SK-N-SH treated with all-trans-retinoic acid at 6 μM for 48 hours (cell line): ENCODE results near the gene ARHGAP45.

Source experiments
- ATAC-seq: fragments of 200-7000 bp; cut with Tn5 transposase; 3 replicates; pipeline ENCODE4 v1.9.1; 2020; ENCODE audit warnings: mild to moderate bottlenecking, moderate library complexity
- ARNTL ChIP-seq: fragments of 450-650 bp; formaldehyde crosslinking; IDR thresholded peaks from 2 replicates; pipeline ENCODE4 v1.5.0; 2020; ENCODE audit warnings: low read depth, mild to moderate bottlenecking, moderate library complexity, borderline replicate concordance
- BACH2 ChIP-seq: fragments of 250-450 bp; sonication (Bioruptor Pico); IDR thresholded peaks from 2 replicates; pipeline ENCODE4 v1.9.0; 2021; ENCODE audit warnings: mild to moderate bottlenecking, borderline replicate concordance
- CREB5 ChIP-seq: fragments of 250-450 bp; sonication (Bioruptor Pico); IDR thresholded peaks from 2 replicates; pipeline ENCODE4 v1.5.1; 2020; ENCODE audit warnings: low read depth, mild to moderate bottlenecking, moderate library complexity
- CSDC2 ChIP-seq: fragments of 250-450 bp; sonication (Bioruptor Pico); IDR thresholded peaks from 2 replicates; pipeline ENCODE4 v1.5.0; 2020; ENCODE audit warnings: mild to moderate bottlenecking, moderate library complexity
- CSRNP3 ChIP-seq: fragments of 250-450 bp; sonication (Bioruptor Pico); IDR thresholded peaks from 2 replicates; pipeline ENCODE4 v1.5.1; 2021; ENCODE audit warnings: mild to moderate bottlenecking, moderate library complexity
- ESRRG ChIP-seq: fragments of 250-450 bp; sonication (Bioruptor Pico); IDR thresholded peaks from 2 replicates; pipeline ENCODE4 v1.6.1; 2021; ENCODE audit warnings: mild to moderate bottlenecking
- GLIS3 ChIP-seq: fragments of 250-450 bp; sonication (Bioruptor Pico); IDR thresholded peaks from 2 replicates; pipeline ENCODE4 v1.5.0; 2020; ENCODE audit warnings: mild to moderate bottlenecking, moderate library complexity
- ISL1 ChIP-seq: fragments of 250-450 bp; sonication (Bioruptor Pico); IDR thresholded peaks from 2 replicates; pipeline ENCODE4 v2.1.2; 2022; ENCODE audit warnings: mild to moderate bottlenecking, moderate library complexity
- PATZ1 ChIP-seq: fragments of 250-450 bp; sonication (Bioruptor Pico); IDR thresholded peaks from 2 replicates; pipeline ENCODE4 v1.8.0; 2020; ENCODE audit warnings: mild to moderate bottlenecking, moderate library complexity, borderline replicate concordance
- RARB ChIP-seq: fragments of 250-450 bp; sonication (Bioruptor Pico); IDR thresholded peaks from 2 replicates; pipeline ENCODE4 v1.8.0; 2021; ENCODE audit warnings: mild to moderate bottlenecking, moderate library complexity
- SNAI2 ChIP-seq: fragments of 250-450 bp; sonication (Bioruptor Pico); IDR thresholded peaks from 2 replicates; pipeline ENCODE4 v1.5.0; 2020; ENCODE audit warnings: mild to moderate bottlenecking, moderate library complexity
- TCF4 ChIP-seq: fragments of 250-450 bp; sonication (Bioruptor Pico); IDR thresholded peaks from 2 replicates; pipeline ENCODE4 v1.8.0; 2021; ENCODE audit warnings: mild to moderate bottlenecking, moderate library complexity, borderline replicate concordance
- TOX ChIP-seq: fragments of 250-450 bp; sonication (Bioruptor Pico); IDR thresholded peaks from 2 replicates; pipeline ENCODE4 v1.8.0; 2021; ENCODE audit warnings: mild to moderate bottlenecking, moderate library complexity, borderline replicate concordance
- TSHZ2 ChIP-seq: fragments of 250-450 bp; sonication (Bioruptor Pico); IDR thresholded peaks from 2 replicates; pipeline ENCODE4 v1.5.0; 2020; ENCODE audit warnings: mild to moderate bottlenecking, moderate library complexity
- ZC3H10 ChIP-seq: fragments of 250-450 bp; sonication (Bioruptor Pico); IDR thresholded peaks from 2 replicates; pipeline ENCODE4 v1.5.1; 2021; ENCODE audit warnings: mild to moderate bottlenecking, moderate library complexity
- ZFP3 ChIP-seq: fragments of 250-450 bp; sonication (Bioruptor Pico); IDR thresholded peaks from 2 replicates; pipeline ENCODE4 v1.5.0; 2020; ENCODE audit warnings: mild to moderate bottlenecking, moderate library complexity
- ZFP30 ChIP-seq: fragments of 450-650 bp; formaldehyde crosslinking; IDR thresholded peaks from 2 replicates; pipeline ENCODE4 v1.5.0; 2022; ENCODE audit warnings: mild to moderate bottlenecking, moderate library complexity
- ZNF565 ChIP-seq: fragments of 450-650 bp; formaldehyde crosslinking; conservative IDR thresholded peaks from 2 replicates; pipeline ENCODE4 v1.5.0; 2020; ENCODE audit warnings: low read depth, mild to moderate bottlenecking, moderate library complexity
- ZNF70 ChIP-seq: fragments of 450-650 bp; formaldehyde crosslinking; IDR thresholded peaks from 2 replicates; pipeline ENCODE4 v1.5.0; 2020; ENCODE audit warnings: mild to moderate bottlenecking, moderate library complexity
- ZNF8 ChIP-seq: fragments of 450-650 bp; formaldehyde crosslinking; IDR thresholded peaks from 2 replicates; pipeline ENCODE4 v1.5.0; 2020; ENCODE audit warnings: mild to moderate bottlenecking, moderate library complexity

The ARHGAP45 gene

GRCh38 chr19:1026783-1027649, 40.0 kb upstream of the ARHGAP45 start:
- peak; percentile 13 for ATAC-seq
- TF ChIP-seq TCF4 (no peak), ZFP3 (peak; percentile 75; the same call in 1 of the 2 replicates), ZNF8 (no peak)

DNA sequence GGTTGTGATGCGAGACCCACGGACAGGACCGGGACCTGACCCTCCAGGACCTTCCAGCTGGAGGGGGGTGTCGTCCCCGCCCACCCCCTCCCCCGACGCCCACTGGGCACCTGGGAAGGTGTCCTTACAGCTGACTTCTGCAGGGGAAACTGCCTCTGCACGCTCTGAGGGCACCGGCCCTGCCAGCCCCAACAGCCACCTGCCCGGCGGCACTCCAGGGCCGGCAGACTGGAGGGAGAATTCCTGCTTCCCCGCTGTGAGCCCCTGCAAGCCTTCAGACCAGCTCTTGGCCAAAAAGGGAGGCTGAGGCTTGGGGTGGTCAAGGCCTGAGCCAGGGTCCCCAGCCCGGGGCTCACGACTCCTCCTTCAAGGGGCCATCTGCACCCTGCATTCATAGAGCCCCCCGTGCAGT, 39.3 kb upstream of the ARHGAP45 start:
- ATAC-seq = peak; percentile 11
- TF ChIP-seq RARB = peak; percentile 52; the same call in 1 of the 2 replicates
- no peak for TF ChIP-seq ZC3H10 (CRISPR knock-in tag)

GRCh38 chr19:1028062-1028926, 38.7 kb upstream of the ARHGAP45 start:
- ATAC-seq = peak; percentile 80
- no peak for TF ChIP-seq ZC3H10 (CRISPR knock-in tag)
- no peak for TF ChIP-seq ZFP30
- no peak for TF ChIP-seq SNAI2 (CRISPR knock-in tag)
- no peak for TF ChIP-seq BACH2 (CRISPR knock-in tag)
- TF ChIP-seq ZNF8 = no peak
- no peak for TF ChIP-seq TSHZ2 (CRISPR knock-in tag)
- peak; percentile 31; the same call in 1 of the 2 replicates for TF ChIP-seq TCF4
- no peak for TF ChIP-seq TOX (CRISPR knock-in tag)
- TF ChIP-seq, all 23 proteins: peak for 1

DNA sequence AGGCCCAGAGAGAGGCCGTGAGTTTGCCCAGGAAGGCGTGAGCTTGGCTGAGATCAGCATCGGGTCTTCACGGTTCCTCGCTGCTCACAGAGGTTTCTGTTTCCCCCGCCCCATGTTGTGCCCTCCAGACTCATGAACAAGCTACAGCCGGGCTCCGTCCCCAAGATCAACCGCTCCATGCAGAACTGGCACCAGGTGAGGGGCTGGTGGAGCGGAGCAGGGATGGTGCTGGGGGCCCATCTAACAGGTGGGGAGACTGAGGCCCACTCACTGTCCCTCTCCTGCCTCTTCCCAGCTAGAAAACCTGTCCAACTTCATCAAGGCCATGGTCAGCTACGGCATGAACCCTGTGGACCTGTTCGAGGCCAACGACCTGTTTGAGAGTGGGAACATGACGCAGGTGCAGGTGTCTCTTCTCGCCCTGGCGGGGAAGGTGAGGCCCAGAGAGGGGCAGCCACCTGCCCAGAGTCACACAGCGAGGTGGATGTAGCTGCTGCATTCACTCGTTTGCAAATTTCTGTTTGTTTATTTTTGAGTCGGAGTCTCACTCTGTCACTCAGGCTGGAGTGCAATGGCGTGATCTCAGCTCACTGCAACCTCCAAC, 34.6 kb upstream of the ARHGAP45 start:
- no peak for ATAC-seq
- no peak for TF ChIP-seq ZNF565 (CRISPR knock-in tag)
- no peak for TF ChIP-seq TSHZ2 (CRISPR knock-in tag)

- ATAC-seq = no peak
- TF ChIP-seq CSRNP3 (no peak), GLIS3 (CRISPR knock-in tag) (no peak), SNAI2 (CRISPR knock-in tag) (no peak), ISL1 (CRISPR knock-in tag) (no peak), TCF4 (no peak), ZC3H10 (CRISPR knock-in tag) (no peak), ZFP30 (no peak), CREB5 (no peak), TOX (CRISPR knock-in tag) (no peak), ARNTL (CRISPR knock-in tag) (no peak), CSDC2 (CRISPR knock-in tag) (no peak), ZNF70 (CRISPR knock-in tag) (no peak), ESRRG (no peak), PATZ1 (CRISPR knock-in tag) (no peak)
Measured at GRCh38 chr19:1035998-1036621, 30.9 kb upstream of the ARHGAP45 start.
